NCI-H2029 treated with DMSO at 0.1 percent for 48 hours (cell line): ENCODE measurements around the gene PHAF1.

Source experiments
- DNase-seq: peaks from one replicate; lab custom pipeline; 2025; lab: John Stamatoyannopoulos, UW

The PHAF1 gene

GRCh38 chr16:67196881-67197280 lies 87.1 kb downstream of the PHAF1 start:
- DNase-seq, result no peak

GRCh38 chr16:67197704-67198103 lies 88.0 kb downstream of the PHAF1 start:
- no peak for DNase-seq
